HuH-7.5 (cell line): ENCODE data around the gene DNLZ.
A peak's percentile ranks its signal among the peaks of the same experiment; 100 is the strongest.
"Not testable (repeated sequence)": the region's sequence is repeated elsewhere in the genome, so short reads cannot be mapped to it uniquely, and the experiment has no call there.

Experiments used
- DNase-seq: peaks from one replicate; pipeline ENCODE4 v3.0.0; 2011; ENCODE audit warnings: low spot score

DNLZ gene

GRCh38 chr9:136363106-136363948, at the start of gene DNLZ:
Gene DNLZ (minus strand): TSS chr9:136363744. CDS start chr9:136363714, 30 bp downstream.
- peak; percentile 99 for DNase-seq

GRCh38 chr9:136412962-136413361, 49.4 kb upstream of the DNLZ start:
- no peak for DNase-seq

- no peak for DNase-seq
Observed at GRCh38 chr9:136411378-136411777, 47.8 kb upstream of the DNLZ start.

- peak; percentile 97 for DNase-seq
Observed at GRCh38 chr9:136410500-136411287, 47.1 kb upstream of the DNLZ start, which contains the start of the genes ENTR1 and PMPCA. Gene ENTR1 (minus strand): TSS chr9:136410614. CDS start chr9:136410397, 217 bp downstream. Gene PMPCA (plus strand): TSS chr9:136410658. CDS start chr9:136410669, 11 bp downstream.

GRCh38 chr9:136409557-136410455, 46.3 kb upstream of the DNLZ start:
- DNase-seq: peak; percentile 76

GRCh38 chr9:136407911-136408310, 44.4 kb upstream of the DNLZ start:
- no peak for DNase-seq

GRCh38 chr9:136407061-136407460, 43.5 kb upstream of the DNLZ start:
- DNase-seq: not testable (repeated sequence)

- DNase-seq: not testable (repeated sequence)
Observed at GRCh38 chr9:136405904-136406303, 42.4 kb upstream of the DNLZ start.

GRCh38 chr9:136405481-136405880, 41.9 kb upstream of the DNLZ start:
- DNase-seq: no peak

GRCh38 chr9:136404801-136405136, 41.2 kb upstream of the DNLZ start:
- no peak for DNase-seq

- no peak for DNase-seq
Observed at GRCh38 chr9:136403915-136404800, 40.6 kb upstream of the DNLZ start.

GRCh38 chr9:136403538-136403914, 40.0 kb upstream of the DNLZ start:
- DNase-seq: no peak

- no peak for DNase-seq
Observed at GRCh38 chr9:136402067-136402466, 38.5 kb upstream of the DNLZ start.

GRCh38 chr9:136401173-136401922, 37.8 kb upstream of the DNLZ start:
- no peak for DNase-seq

- DNase-seq: peak; percentile 95
Observed at GRCh38 chr9:136400038-136400834, 36.7 kb upstream of the DNLZ start, which contains the start of gene SNAPC4. Gene SNAPC4 (minus strand): TSS chr9:136400170. CDS start chr9:136398428, 1,742 bp downstream.

- DNase-seq: peak; percentile 55
Observed at GRCh38 chr9:136399176-136400037, 35.9 kb upstream of the DNLZ start.

GRCh38 chr9:136398286-136398685, 34.7 kb upstream of the DNLZ start:
- no peak for DNase-seq

- no peak for DNase-seq
Observed at GRCh38 chr9:136397643-136398042, 34.1 kb upstream of the DNLZ start.
